B cell (primary cell): Measurements from ENCODE around the gene BTBD6.

Experiments used
- EZH2 ChIP-seq: IDR thresholded peaks from 2 replicates; pipeline ENCODE4 v1.6.1; 2012; ENCODE audit warnings: borderline replicate concordance, low read depth, mild to moderate bottlenecking, moderate library complexity, low read length; ENCODE audit not compliant: insufficient read depth, poor library complexity, severe bottlenecking
- TF ChIP-seq, protein P1 (sequence below): fragments of 200-600 bp; IDR thresholded peaks from one replicate; pipeline ENCODE4 v1.8.0; 2022; ENCODE audit warnings: antibody characterized with exemption, mild to moderate bottlenecking

DNA sequence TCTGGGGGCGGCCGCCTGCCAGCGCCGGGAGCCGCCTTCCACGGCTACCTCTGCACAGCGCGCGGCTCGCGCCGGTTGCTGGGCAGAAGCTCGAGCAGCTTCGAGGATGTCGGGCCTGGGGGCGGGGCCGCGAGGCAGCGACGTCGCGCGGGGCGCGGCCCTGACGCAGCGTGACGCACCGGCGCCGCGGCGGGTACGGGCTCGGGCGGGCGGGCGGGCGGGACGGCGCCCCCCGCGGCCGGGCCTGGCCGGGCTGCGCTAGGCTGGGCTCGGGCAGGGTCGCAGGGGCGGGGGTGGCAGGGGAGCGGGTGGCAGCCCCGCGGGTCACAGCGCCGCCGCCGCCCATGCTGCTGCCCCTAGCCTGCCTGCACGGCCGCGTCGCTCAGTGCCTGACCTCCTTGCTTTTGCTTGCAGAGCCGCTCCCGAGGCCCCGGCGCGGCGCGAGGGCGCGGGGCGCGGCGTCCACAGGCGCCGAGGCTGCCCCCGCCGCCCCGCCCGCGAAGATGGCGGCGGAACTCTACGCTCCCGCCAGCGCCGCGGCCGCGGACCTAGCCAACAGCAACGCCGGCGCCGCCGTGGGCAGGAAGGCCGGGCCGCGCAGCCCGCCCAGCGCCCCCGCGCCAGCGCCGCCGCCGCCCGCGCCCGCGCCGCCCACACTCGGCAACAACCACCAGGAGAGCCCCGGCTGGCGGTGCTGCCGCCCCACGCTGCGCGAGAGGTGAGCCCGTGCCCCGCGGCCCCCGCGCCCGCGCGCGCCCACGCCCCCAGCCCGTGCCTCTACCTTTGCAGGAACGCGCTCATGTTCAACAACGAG, at the start of gene BTBD6:
- TF ChIP-seq, protein P1, sequence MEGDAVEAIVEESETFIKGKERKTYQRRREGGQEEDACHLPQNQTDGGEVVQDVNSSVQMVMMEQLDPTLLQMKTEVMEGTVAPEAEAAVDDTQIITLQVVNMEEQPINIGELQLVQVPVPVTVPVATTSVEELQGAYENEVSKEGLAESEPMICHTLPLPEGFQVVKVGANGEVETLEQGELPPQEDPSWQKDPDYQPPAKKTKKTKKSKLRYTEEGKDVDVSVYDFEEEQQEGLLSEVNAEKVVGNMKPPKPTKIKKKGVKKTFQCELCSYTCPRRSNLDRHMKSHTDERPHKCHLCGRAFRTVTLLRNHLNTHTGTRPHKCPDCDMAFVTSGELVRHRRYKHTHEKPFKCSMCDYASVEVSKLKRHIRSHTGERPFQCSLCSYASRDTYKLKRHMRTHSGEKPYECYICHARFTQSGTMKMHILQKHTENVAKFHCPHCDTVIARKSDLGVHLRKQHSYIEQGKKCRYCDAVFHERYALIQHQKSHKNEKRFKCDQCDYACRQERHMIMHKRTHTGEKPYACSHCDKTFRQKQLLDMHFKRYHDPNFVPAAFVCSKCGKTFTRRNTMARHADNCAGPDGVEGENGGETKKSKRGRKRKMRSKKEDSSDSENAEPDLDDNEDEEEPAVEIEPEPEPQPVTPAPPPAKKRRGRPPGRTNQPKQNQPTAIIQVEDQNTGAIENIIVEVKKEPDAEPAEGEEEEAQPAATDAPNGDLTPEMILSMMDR = no peak
- TF ChIP-seq EZH2 = no peak
